ENCODE data around the gene APOBR. TPM values are rescaled to one million over a fixed set of nuclear protein-coding genes. Genes with fewer than 3 reads are reported as not detected.
"Not testable (repeated sequence)": the region's sequence is repeated elsewhere in the genome, so short reads cannot be mapped to it uniquely, and the experiment has no call there.

APOBR gene
- polyA plus RNA-seq, 1 donor, result 8.2 TPM

GRCh38 chr16:28511801-28512789 lies 17.7 kb downstream of the APOBR start:
- Histone ChIP-seq H3K4me3 (ENCODE audit: low read length) (no peak overlapping the region), H3K9me3 (ENCODE audit: control insufficient read depth, low read depth, low read length) (no peaks in the 10 kb centered on the region), H3K36me3 (ENCODE audit: control insufficient read depth, insufficient read depth, low read length) (no peaks in the 10 kb centered on the region), H3K27me3 (ENCODE audit: control insufficient read depth, insufficient read depth, low read length) (no peaks in the 10 kb centered on the region), H3K4me1 (ENCODE audit: control insufficient read depth, insufficient read depth, low read length) (no peaks in the 10 kb centered on the region), H3K27ac (ENCODE audit: low read length) (no peak overlapping the region)
- DNase-seq, result no peak
- WGBS (ENCODE audit: insufficient coverage, low lambda C conversion rate), result no CpG with 5 or more reads among the region's 21 CpGs

DNA sequence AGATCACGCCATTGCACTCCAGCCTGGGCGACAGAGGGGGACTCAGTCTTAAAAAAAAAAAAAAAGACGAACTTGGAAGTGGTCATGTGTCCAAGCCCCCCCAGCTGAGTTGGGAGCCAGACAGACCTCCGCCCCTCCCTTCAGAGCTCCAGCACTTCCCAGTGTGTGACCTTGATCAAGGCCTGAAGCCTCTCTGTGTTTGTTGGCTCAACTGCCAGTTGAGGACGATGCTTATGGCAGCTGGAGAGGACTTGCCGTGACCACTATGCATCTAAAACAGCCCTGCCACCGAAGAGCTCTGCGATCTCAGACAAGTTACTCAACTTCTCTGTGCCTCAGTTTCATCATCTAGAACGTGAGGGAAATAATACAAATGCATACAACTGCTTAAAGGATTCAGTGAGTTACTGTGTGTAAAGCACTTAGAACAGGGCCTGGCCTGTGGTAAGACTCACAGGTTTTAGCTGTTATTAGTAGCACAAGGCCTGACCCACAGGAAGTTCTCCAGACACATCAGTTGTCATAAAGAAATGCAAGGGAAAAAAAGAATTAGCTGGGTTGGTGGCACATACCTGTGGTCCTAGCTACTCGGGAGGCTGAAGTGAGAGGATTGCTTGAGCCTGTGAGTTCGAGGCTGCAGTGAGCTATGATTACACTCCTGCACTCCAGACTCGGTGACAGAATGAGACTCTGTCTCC lies 19.2 kb downstream of the APOBR start:
- DNase-seq, result no peak
- Histone ChIP-seq H3K4me1 (ENCODE audit: control insufficient read depth, insufficient read depth, low read length) (no peaks in the 10 kb centered on the region), H3K4me3 (ENCODE audit: low read length) (no peak overlapping the region), H3K9me3 (ENCODE audit: control insufficient read depth, low read depth, low read length) (no peaks in the 10 kb centered on the region), H3K36me3 (ENCODE audit: control insufficient read depth, insufficient read depth, low read length) (no peaks in the 10 kb centered on the region), H3K27ac (ENCODE audit: low read length) (no peak overlapping the region), H3K27me3 (ENCODE audit: control insufficient read depth, insufficient read depth, low read length) (no peaks in the 10 kb centered on the region)
- no CpG with 5 or more reads among the region's 12 CpGs for WGBS (ENCODE audit: insufficient coverage, low lambda C conversion rate)

DNA sequence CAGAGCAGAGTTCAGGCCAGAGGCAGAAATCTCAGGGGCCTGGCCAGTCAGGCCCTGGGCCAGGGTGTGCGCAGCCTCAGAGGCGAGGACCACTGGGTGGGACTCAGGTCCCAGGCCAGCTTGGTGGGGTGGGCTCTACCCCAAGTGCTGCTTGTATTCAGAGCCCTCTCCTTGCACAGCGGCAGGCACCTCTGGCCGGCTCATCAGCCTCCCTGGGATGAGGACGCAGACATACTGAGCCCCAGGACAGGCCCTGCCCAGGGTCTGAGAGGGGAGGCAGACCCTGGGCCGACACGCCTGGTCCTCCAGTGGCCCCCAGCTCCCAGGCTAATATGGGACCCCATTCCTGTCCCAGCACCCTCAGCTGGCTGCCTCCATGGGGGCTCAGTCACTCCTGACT lies 19.8 kb downstream of the APOBR start:
- Histone ChIP-seq H3K27ac (ENCODE audit: low read length) (no peak overlapping the region), H3K27me3 (ENCODE audit: control insufficient read depth, insufficient read depth, low read length) (no peaks in the 10 kb centered on the region), H3K4me3 (ENCODE audit: low read length) (no peak overlapping the region), H3K4me1 (ENCODE audit: control insufficient read depth, insufficient read depth, low read length) (no peaks in the 10 kb centered on the region), H3K9me3 (ENCODE audit: control insufficient read depth, low read depth, low read length) (no peaks in the 10 kb centered on the region), H3K36me3 (ENCODE audit: control insufficient read depth, insufficient read depth, low read length) (no peaks in the 10 kb centered on the region)
- WGBS (ENCODE audit: insufficient coverage, low lambda C conversion rate), result no CpG with 5 or more reads among the region's 7 CpGs
- no peak for DNase-seq

- peak in 1 of 2 donors; percentile 35 for DNase-seq
- no peaks in the 10 kb centered on the region for H3K27me3 ChIP-seq (ENCODE audit: control insufficient read depth, insufficient read depth, low read length)
- no peak overlapping the region for H3K4me3 ChIP-seq (ENCODE audit: low read length)
- no peaks in the 10 kb centered on the region for H3K9me3 ChIP-seq (ENCODE audit: control insufficient read depth, low read depth, low read length)
- H3K27ac ChIP-seq (ENCODE audit: low read length), result no peak overlapping the region
- whole genome bisulfite sequencing (ENCODE audit: insufficient coverage, low lambda C conversion rate), result no CpG with 5 or more reads among the region's 7 CpGs
- H3K4me1 ChIP-seq (ENCODE audit: control insufficient read depth, insufficient read depth, low read length), result peaks cover 3% of the 10 kb centered on the region
- H3K36me3 ChIP-seq (ENCODE audit: control insufficient read depth, insufficient read depth, low read length), result no peaks in the 10 kb centered on the region
These were observed 26.2 kb downstream of the APOBR start for GRCh38 chr16:28520672-28521071.

DNA sequence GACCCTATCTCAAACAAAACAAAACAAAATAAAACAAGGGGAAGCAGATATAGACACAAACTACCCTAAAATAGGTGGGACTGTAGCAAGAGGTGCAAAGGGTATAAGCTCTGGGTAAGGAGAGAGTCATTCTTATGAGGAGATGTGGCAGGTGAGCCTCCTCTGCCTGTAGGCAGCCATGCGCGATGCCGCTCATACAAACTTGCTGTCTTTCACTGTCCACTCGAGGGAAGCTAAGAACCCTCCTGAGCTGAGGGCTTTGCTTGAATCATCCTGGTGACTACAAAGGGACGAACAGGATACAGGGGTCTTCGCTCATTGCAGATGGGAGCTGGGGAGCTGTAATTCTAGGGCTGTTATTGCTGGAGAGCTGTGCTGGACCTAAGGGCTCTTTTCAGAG lies 27.0 kb downstream of the APOBR start:
- H3K27ac ChIP-seq (ENCODE audit: low read length), result no peak overlapping the region
- H3K36me3 ChIP-seq (ENCODE audit: control insufficient read depth, insufficient read depth, low read length), result no peaks in the 10 kb centered on the region
- no CpG with 5 or more reads among the region's 6 CpGs for WGBS (ENCODE audit: insufficient coverage, low lambda C conversion rate)
- no peak overlapping the region for H3K4me3 ChIP-seq (ENCODE audit: low read length)
- H3K27me3 ChIP-seq (ENCODE audit: control insufficient read depth, insufficient read depth, low read length), result no peaks in the 10 kb centered on the region
- H3K9me3 ChIP-seq (ENCODE audit: control insufficient read depth, low read depth, low read length), result no peaks in the 10 kb centered on the region
- DNase-seq, result no peak
- peaks cover 9% of the 10 kb centered on the region for H3K4me1 ChIP-seq (ENCODE audit: control insufficient read depth, insufficient read depth, low read length)

DNA sequence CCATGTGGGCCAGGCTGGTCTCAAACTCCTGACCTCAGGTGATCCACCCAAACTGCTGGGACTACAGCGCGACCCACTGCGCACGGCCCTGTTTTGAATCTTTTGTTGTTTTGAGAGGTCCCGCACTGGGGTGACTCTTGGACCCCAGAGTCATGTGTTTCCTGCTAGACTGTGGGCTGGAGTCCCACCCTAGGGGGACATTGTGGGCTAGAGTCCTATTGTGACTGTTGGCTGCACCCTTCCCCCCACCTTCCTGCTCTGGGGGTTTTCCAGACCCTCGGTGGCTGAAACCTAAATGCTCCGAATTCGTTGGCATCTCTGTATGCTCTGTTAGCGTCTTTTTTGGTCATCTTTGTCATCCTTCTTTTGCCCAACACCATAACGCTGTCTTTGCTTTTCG lies 28.3 kb downstream of the APOBR start:
- Histone ChIP-seq H3K27ac (ENCODE audit: low read length) (no peak overlapping the region), H3K4me3 (ENCODE audit: low read length) (no peak overlapping the region), H3K27me3 (ENCODE audit: control insufficient read depth, insufficient read depth, low read length) (no peaks in the 10 kb centered on the region), H3K9me3 (ENCODE audit: control insufficient read depth, low read depth, low read length) (no peaks in the 10 kb centered on the region), H3K36me3 (ENCODE audit: control insufficient read depth, insufficient read depth, low read length) (no peaks in the 10 kb centered on the region), H3K4me1 (ENCODE audit: control insufficient read depth, insufficient read depth, low read length) (peaks cover 18% of the 10 kb centered on the region)
- DNase-seq, result no peak
- 46% methylated on average over 4 of the region's 11 CpGs for WGBS (ENCODE audit: insufficient coverage, low lambda C conversion rate)

DNA sequence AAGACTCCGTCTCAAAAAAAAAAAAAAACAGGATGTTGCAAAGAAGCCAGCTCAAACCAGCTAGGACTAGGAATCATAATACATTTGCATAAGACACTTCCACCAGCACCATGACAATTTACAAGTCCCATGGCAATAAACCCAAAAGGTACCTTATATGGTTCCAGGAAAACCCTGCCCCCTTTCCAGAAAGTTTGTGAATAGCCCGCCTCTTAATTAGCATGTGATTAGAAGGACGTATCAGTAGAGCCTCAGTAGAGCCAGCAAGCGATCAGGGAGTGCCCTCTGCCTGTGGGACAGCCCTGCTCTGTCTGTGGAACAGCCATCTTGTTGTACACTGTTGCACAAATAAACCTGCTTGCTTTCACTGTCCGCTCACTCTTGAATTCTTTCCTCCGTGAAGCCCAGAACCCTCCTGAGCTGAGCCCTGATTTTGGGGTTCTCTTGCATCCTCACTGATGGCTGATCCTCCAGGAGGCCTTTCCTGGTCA lies 30.3 kb downstream of the APOBR start:
- Histone ChIP-seq H3K4me3 (ENCODE audit: low read length) (no peak overlapping the region), H3K4me1 (ENCODE audit: control insufficient read depth, insufficient read depth, low read length) (peaks cover 30% of the 10 kb centered on the region), H3K36me3 (ENCODE audit: control insufficient read depth, insufficient read depth, low read length) (no peaks in the 10 kb centered on the region), H3K27me3 (ENCODE audit: control insufficient read depth, insufficient read depth, low read length) (no peaks in the 10 kb centered on the region), H3K9me3 (ENCODE audit: control insufficient read depth, low read depth, low read length) (no peaks in the 10 kb centered on the region), H3K27ac (ENCODE audit: low read length) (no peak overlapping the region)
- no CpG with 5 or more reads among the region's 6 CpGs for WGBS (ENCODE audit: insufficient coverage, low lambda C conversion rate)
- no peak for DNase-seq

DNA sequence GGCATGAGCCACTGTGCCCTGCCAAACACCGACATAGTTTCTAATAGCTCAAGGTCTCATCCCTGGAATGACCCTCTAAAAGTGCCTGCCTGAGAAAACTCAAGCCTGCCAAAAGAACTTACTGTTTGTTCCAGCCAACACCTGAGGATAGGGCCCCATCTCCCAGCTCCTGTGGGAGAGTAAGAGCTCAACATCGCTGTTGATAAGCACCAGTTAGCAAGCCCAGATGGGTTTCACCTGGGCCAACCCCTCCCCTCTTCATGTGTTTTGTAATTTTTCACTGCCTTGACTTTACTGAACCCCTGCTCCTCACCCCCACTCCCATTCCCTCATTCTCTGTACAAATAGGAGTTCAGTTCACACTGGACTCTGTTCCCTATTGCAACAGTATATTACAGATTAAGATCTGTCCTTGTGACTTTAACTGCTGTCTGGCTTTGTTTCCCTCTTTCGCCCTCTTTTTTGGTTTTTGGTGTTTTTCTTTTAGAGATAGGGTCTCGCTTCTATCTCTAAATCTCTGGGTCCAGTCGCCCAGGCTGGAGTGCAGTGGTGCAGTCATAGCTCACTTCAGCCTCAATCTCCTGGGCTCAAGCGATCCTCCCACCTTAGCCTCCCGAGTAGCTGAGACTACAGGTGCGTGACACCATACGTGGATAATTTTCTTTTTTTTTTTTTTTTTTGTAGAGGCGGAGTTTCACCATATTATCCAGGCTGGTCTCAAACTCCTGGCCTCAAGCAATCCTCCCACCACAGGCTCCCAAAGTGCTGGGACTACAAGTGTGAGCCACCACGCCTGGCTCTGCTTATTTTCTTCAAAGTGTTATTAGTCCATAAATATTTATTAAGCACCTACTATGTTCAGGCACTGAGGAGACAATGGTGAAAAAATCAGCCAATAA lies 32.0 kb downstream of the APOBR start:
- 31% methylated on average over 3 of the region's 11 CpGs for WGBS (ENCODE audit: insufficient coverage, low lambda C conversion rate)
- H3K27me3 ChIP-seq (ENCODE audit: control insufficient read depth, insufficient read depth, low read length), result no peaks in the 10 kb centered on the region

DNA sequence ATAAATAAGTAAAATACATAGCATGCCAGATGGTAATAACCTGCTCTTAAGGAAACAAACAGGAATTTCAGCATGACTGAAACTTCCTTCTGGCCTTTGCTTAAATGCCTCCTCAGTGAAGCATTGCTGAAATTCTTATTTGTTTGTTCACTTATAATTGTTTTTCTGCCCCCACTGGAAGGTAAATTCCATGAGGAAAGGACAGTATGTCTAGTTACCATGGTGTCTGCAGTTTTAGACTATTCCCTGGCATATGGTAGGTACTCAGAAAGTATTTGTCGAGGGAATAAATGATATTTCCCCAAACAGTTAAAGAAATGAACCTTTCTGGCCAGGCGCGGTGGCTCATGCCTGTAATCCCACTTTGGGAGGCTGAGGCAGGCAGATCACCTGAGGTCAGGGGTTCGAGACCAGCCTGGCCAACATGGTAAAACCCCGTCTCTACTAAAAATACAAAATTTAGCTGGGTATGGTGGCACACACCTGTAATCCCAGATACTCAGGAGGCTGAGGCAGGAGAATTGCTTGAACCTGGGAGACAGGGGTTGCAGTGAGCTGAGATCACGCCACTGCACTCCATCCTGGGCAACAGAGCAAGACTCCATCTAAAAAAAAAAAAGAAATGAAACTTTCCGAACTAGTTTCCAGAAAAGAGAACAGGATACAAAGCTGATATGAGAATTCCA lies 32.8 kb downstream of the APOBR start:
- WGBS (ENCODE audit: insufficient coverage, low lambda C conversion rate), result 100% methylated on average over 2 of the region's 7 CpGs
- H3K4me1 ChIP-seq (ENCODE audit: control insufficient read depth, insufficient read depth, low read length), result peaks cover 33% of the 10 kb centered on the region
- peak overlapping the region; percentile 86 for H3K27ac ChIP-seq (ENCODE audit: low read length)

More for the DNA sequence above, 32.0 kb downstream of the APOBR start:
- Histone ChIP-seq H3K27ac (ENCODE audit: low read length) (peak overlapping the region; percentile 86), H3K4me1 (ENCODE audit: control insufficient read depth, insufficient read depth, low read length) (peaks cover 30% of the 10 kb centered on the region), H3K9me3 (ENCODE audit: control insufficient read depth, low read depth, low read length) (no peaks in the 10 kb centered on the region), H3K36me3 (ENCODE audit: control insufficient read depth, insufficient read depth, low read length) (no peaks in the 10 kb centered on the region), H3K4me3 (ENCODE audit: low read length) (no peak overlapping the region)
- DNase-seq, result peak; percentile 91 to 97

More for the DNA sequence above, 32.8 kb downstream of the APOBR start:
- not testable (repeated sequence) for H3K4me3 ChIP-seq (ENCODE audit: low read length); H3K9me3 ChIP-seq (ENCODE audit: control insufficient read depth, low read depth, low read length); DNase-seq; H3K36me3 ChIP-seq (ENCODE audit: control insufficient read depth, insufficient read depth, low read length); H3K27me3 ChIP-seq (ENCODE audit: control insufficient read depth, insufficient read depth, low read length)

Measured in large intestine (tissue), 3 donors.